Neural cell (in vitro differentiated cells): ENCODE results near the gene ZNF142. TPM values are rescaled to one million over a fixed set of nuclear protein-coding genes. Genes with fewer than 3 reads are reported as not detected.
A peak's percentile ranks its signal among the peaks of the same experiment; 100 is the strongest.

Experiments used
- H2AFZ ChIP-seq: fragments of 200-600, 300-800 bp; sonication (generic), shearing (Covaris generic); 2 replicates; pipeline ENCODE4 v1.6.0; 2014; ENCODE audit warnings: low read depth, mild to moderate bottlenecking, antibody characterized with exemption, low read length, moderate library complexity
- H3F3A ChIP-seq: fragments of 200-600 bp; shearing (Covaris generic); 2 replicates; pipeline ENCODE4 v1.6.1; 2016; ENCODE audit warnings: mild to moderate bottlenecking, moderate library complexity, mixed read lengths, antibody characterized with exemption, low read length; ENCODE audit not compliant: insufficient read depth, poor library complexity, severe bottlenecking
- H3K27ac ChIP-seq: fragments of 200-600, 300-800 bp; sonication (generic), shearing (Covaris generic); 2 replicates; pipeline ENCODE4 v1.5.1; 2014; ENCODE audit warnings: mild to moderate bottlenecking, low read length, moderate library complexity
- H3K27me3 ChIP-seq: fragments of 300-800, 200-600 bp; sonication (generic), shearing (Covaris generic); 2 replicates; pipeline ENCODE4 v1.6.0; 2014; ENCODE audit warnings: mild to moderate bottlenecking, low read depth, low read length, moderate library complexity; ENCODE audit not compliant: insufficient read depth
- H3K36me3 ChIP-seq: fragments of 300-800, 200-600 bp; sonication (generic), shearing (Covaris generic); 2 replicates; pipeline ENCODE4 v1.5.1; 2014; ENCODE audit warnings: mild to moderate bottlenecking, antibody characterized with exemption, low read length, moderate library complexity; ENCODE audit not compliant: insufficient read depth
- H3K4me2 ChIP-seq: fragments of 300-800, 200-600 bp; sonication (generic), shearing (Covaris generic); 2 replicates; pipeline ENCODE4 v1.6.0; 2014; ENCODE audit warnings: mild to moderate bottlenecking, low read length
- H3K4me3 ChIP-seq: fragments of 300-800, 200-600 bp; sonication (generic), shearing (Covaris generic); 2 replicates; pipeline ENCODE4 v1.5.1; 2014; ENCODE audit warnings: mild to moderate bottlenecking, low read length, moderate library complexity
- H3K79me2 ChIP-seq: fragments of 200-600 bp; shearing (Covaris generic); replicated peaks from 2 replicates; pipeline ENCODE4 v1.6.0; 2014; ENCODE audit warnings: mild to moderate bottlenecking, low read length, moderate library complexity; ENCODE audit not compliant: insufficient read depth
- H3K9ac ChIP-seq: fragments of 300-800, 200-600 bp; sonication (generic), shearing (Covaris generic); 2 replicates; pipeline ENCODE4 v1.6.1; 2016; ENCODE audit warnings: mild to moderate bottlenecking, low read length, mixed read lengths
- H3K9me2 ChIP-seq: fragments of 200-600 bp; shearing (Covaris generic); 2 replicates; pipeline ENCODE4 v1.6.1; 2016; ENCODE audit warnings: mild to moderate bottlenecking, low read length, mixed read lengths; ENCODE audit not compliant: insufficient read depth
- H3K9me3 ChIP-seq: fragments of 200-600, 300-800 bp; sonication (generic), shearing (Covaris generic); 2 replicates; pipeline ENCODE4 v1.6.1; 2016; ENCODE audit warnings: mild to moderate bottlenecking, mixed run types, low read length, moderate library complexity, mixed read lengths
- H4K20me1 ChIP-seq: fragments of 200-600 bp; shearing (Covaris generic); 2 replicates; pipeline ENCODE4 v1.6.1; 2016; ENCODE audit warnings: mild to moderate bottlenecking, mixed run types; ENCODE audit not compliant: insufficient read depth
- CTCF ChIP-seq: fragments of 450-650 bp; IDR thresholded peaks from 2 replicates; pipeline ENCODE4 v1.5.1; 2014; ENCODE audit warnings: antibody characterized with exemption, mild to moderate bottlenecking, moderate library complexity; ENCODE audit not compliant: poor library complexity, severe bottlenecking
- EP300 ChIP-seq: fragments of 450-650 bp; conservative IDR thresholded peaks from 2 replicates; pipeline ENCODE4 v1.6.1; 2014; ENCODE audit warnings: antibody characterized with exemption, mild to moderate bottlenecking, moderate library complexity; ENCODE audit not compliant: poor library complexity, severe bottlenecking
- EZH2 ChIP-seq: fragments of 200-600, 300-800 bp; shearing (Covaris generic), sonication (generic); IDR thresholded peaks from 2 replicates; pipeline ENCODE4 v1.6.1; 2014; ENCODE audit warnings: antibody characterized with exemption, low read length, borderline replicate concordance, mild to moderate bottlenecking; ENCODE audit not compliant: insufficient read depth, poor library complexity, severe bottlenecking
- MXI1 ChIP-seq: fragments of 450-650 bp; conservative IDR thresholded peaks from 2 replicates; pipeline ENCODE4 v1.6.1; 2014; ENCODE audit warnings: antibody characterized with exemption, mild to moderate bottlenecking; ENCODE audit not compliant: poor library complexity, severe bottlenecking
- POLR2AphosphoS5 ChIP-seq: IDR thresholded peaks from 2 replicates; pipeline ENCODE4 v1.6.1; 2012
- RAD21 ChIP-seq: fragments of 450-650 bp; conservative IDR thresholded peaks from 2 replicates; pipeline ENCODE4 v1.6.1; 2014; ENCODE audit warnings: antibody characterized with exemption, mild to moderate bottlenecking, moderate library complexity
- REST ChIP-seq: IDR thresholded peaks from 2 replicates; pipeline ENCODE4 v1.6.1; 2012; ENCODE audit warnings: borderline replicate concordance
- SMC3 ChIP-seq: fragments of 450-650 bp; conservative IDR thresholded peaks from 2 replicates; pipeline ENCODE4 v1.6.1; 2014; ENCODE audit warnings: antibody characterized with exemption, mild to moderate bottlenecking, moderate library complexity; ENCODE audit not compliant: poor library complexity
- TAF1 ChIP-seq: IDR thresholded peaks from 2 replicates; pipeline ENCODE4 v1.6.1; 2012; ENCODE audit warnings: low read depth
- polyA minus RNA-seq: library from RNA; depleted of rRNA, polyadenylated mRNA; stranded (reverse); fragments of >200 nt; gene quantifications from 2 replicates; pipeline ENCODE4 v1.2.3, GENCODE V29; 2014
- polyA plus RNA-seq: library from polyadenylated mRNA; depleted of rRNA; stranded (reverse); fragments of >200 nt; gene quantifications from 2 replicates; pipeline ENCODE4 v1.2.3, GENCODE V29; 2014

The ZNF142 gene
- polyA plus RNA-seq = 4.8 and 6.4 TPM in 2 replicates
- polyA minus RNA-seq = 23.9 and 28.4 TPM in 2 replicates

GRCh38 chr2:218659258-218659987 is at the start of gene ZNF142, which contains the start of gene BCS1L:
Gene ZNF142 (minus strand): TSS chr2:218659623. CDS start chr2:218656429, 3,194 bp downstream.
Gene BCS1L (plus strand): TSS chr2:218659683. CDS start chr2:218660988, 1,305 bp downstream.
- no peaks in the 10 kb centered on the region for H3K9me3 ChIP-seq
- TF ChIP-seq MXI1 (peak; percentile 90), TAF1 (peak; percentile 43), POLR2AphosphoS5 (peak; percentile 71), REST (peak; percentile 46), RAD21 (no peak)
- peak within 1 kb of the TSS; percentile 93 for H3K4me3 ChIP-seq
- H3K9ac ChIP-seq = peak within 1 kb of the TSS; percentile 83
- peak within 1 kb of the TSS; percentile 74 for H3K27ac ChIP-seq
- H3K27me3 ChIP-seq = no peaks in the 10 kb centered on the region
- peaks cover 20% of the 10 kb centered on the region for H3K79me2 ChIP-seq
- no peaks in the 10 kb centered on the region for H4K20me1 ChIP-seq
- peak within 1 kb of the TSS; percentile 94 for H3K4me2 ChIP-seq
- H3F3A ChIP-seq = no peaks in the 10 kb centered on the region
- no peaks in the 10 kb centered on the region for H3K9me2 ChIP-seq
- no peaks in the 10 kb centered on the region for H3K36me3 ChIP-seq
- peak within 1 kb of the TSS; percentile 95 for H2AFZ ChIP-seq

GRCh38 chr2:218708086-218708485 is 48.7 kb upstream of the ZNF142 start:
- TF ChIP-seq CTCF = no peak
- no peak for TF ChIP-seq POLR2AphosphoS5
- no peak for TF ChIP-seq MXI1
- TF ChIP-seq RAD21 = no peak
- no peak for TF ChIP-seq REST
- no peak for TF ChIP-seq SMC3
- TF ChIP-seq TAF1 = no peak
- TF ChIP-seq EZH2 = no peak
- no peak for TF ChIP-seq EP300
- Histone ChIP-seq H3K27me3 (no peaks in the 10 kb centered on the region), H2AFZ (no peak overlapping the region), H3K4me3 (no peak overlapping the region), H3K9ac (no peak overlapping the region), H3K4me2 (no peak overlapping the region), H3K9me3 (no peaks in the 10 kb centered on the region), H3F3A (no peaks in the 10 kb centered on the region), H3K79me2 (peaks cover 14% of the 10 kb centered on the region), H4K20me1 (no peaks in the 10 kb centered on the region), H3K9me2 (no peaks in the 10 kb centered on the region), H3K27ac (no peak overlapping the region), H3K36me3 (no peaks in the 10 kb centered on the region)
